Neuronal stem cell (in vitro differentiated cells): ENCODE measurements around the gene TPX2.

ENCODE experiments used
- DNase-seq: peaks from one replicate; pipeline ENCODE4 v3.0.0-alpha.2; 2013; ENCODE audit warnings: low spot score
- H2AFZ ChIP-seq: one replicate; pipeline ENCODE4 v1.6.1; 2013; ENCODE audit warnings: mild to moderate bottlenecking, low read length, inconsistent platforms
- H2AK5ac ChIP-seq: 2 replicates; pipeline ENCODE4 v1.6.1; 2013; ENCODE audit warnings: low read depth, mild to moderate bottlenecking, inconsistent platforms, low read length, moderate library complexity, mixed read lengths
- H2BK120ac ChIP-seq: 2 replicates; pipeline ENCODE4 v1.6.1; 2013; ENCODE audit warnings: low read depth, mild to moderate bottlenecking, inconsistent platforms, low read length, moderate library complexity, mixed read lengths
- H2BK12ac ChIP-seq: one replicate; pipeline ENCODE4 v1.6.1; 2013; ENCODE audit warnings: low read length, inconsistent platforms
- H2BK15ac ChIP-seq: 2 replicates; pipeline ENCODE4 v1.6.1; 2013; ENCODE audit warnings: mild to moderate bottlenecking, low read length, inconsistent platforms, mixed read lengths
- H2BK5ac ChIP-seq: one replicate; pipeline ENCODE4 v1.6.1; 2013; ENCODE audit warnings: inconsistent platforms, mild to moderate bottlenecking, low read length, moderate library complexity
- H3K14ac ChIP-seq: one replicate; pipeline ENCODE4 v1.6.1; 2013; ENCODE audit warnings: low read length, inconsistent platforms
- H3K18ac ChIP-seq: 2 replicates; pipeline ENCODE4 v1.6.1; 2013; ENCODE audit warnings: low read length, inconsistent platforms
- H3K23ac ChIP-seq: 2 replicates; pipeline ENCODE4 v1.6.1; 2013; ENCODE audit warnings: low read depth, mild to moderate bottlenecking, mixed read lengths, low read length, inconsistent platforms; ENCODE audit not compliant: poor library complexity
- H3K27ac ChIP-seq: replicated peaks from 3 replicates; pipeline ENCODE4 v1.5.1; 2013; ENCODE audit warnings: low read length, inconsistent platforms
- H3K27me3 ChIP-seq, 3 experiments: 2 replicates each; pipeline ENCODE4 v1.6.1; 2013; ENCODE audit warnings: low read length in 3 of 3, mild to moderate bottlenecking in 2 of 3, inconsistent platforms in 1 of 3, low read depth in 1 of 3, mixed read lengths in 1 of 3, moderate library complexity in 1 of 3; ENCODE audit not compliant: control insufficient read depth in 3 of 3, insufficient read depth in 3 of 3
- H3K36me3 ChIP-seq, 2 donors: replicated peaks in 1 of 2; 2 replicates each; pipeline ENCODE4 v1.6.1; 2013; ENCODE audit warnings: low read length in 2 of 2; ENCODE audit not compliant: control insufficient read depth in 2 of 2, insufficient read depth in 2 of 2
- H3K4ac ChIP-seq: 2 replicates; pipeline ENCODE4 v1.6.1; 2013; ENCODE audit warnings: inconsistent platforms, mild to moderate bottlenecking, low read length, moderate library complexity
- H3K4me1 ChIP-seq, 2 donors: 1 replicate in 1 of 2; 2 replicates in 1 of 2; pipeline ENCODE4 v1.6.1; 2013; ENCODE audit warnings: low read length in 2 of 2, low read depth in 1 of 2; ENCODE audit not compliant: control insufficient read depth in 2 of 2, insufficient read depth in 1 of 2
- H3K4me2 ChIP-seq: one replicate; pipeline ENCODE4 v1.6.1; 2013; ENCODE audit warnings: mild to moderate bottlenecking, low read length, inconsistent platforms; ENCODE audit not compliant: insufficient read depth, poor library complexity, severe bottlenecking
- H3K4me3 ChIP-seq, 2 donors: 2 replicates each; pipeline ENCODE4 v1.5.1; 2013; ENCODE audit warnings: low read length in 2 of 2, mild to moderate bottlenecking in 2 of 2, inconsistent platforms in 1 of 2, moderate library complexity in 1 of 2
- H3K79me1 ChIP-seq: one replicate; pipeline ENCODE4 v1.6.1; 2013; ENCODE audit warnings: low read depth, mild to moderate bottlenecking, inconsistent platforms, low read length, moderate library complexity
- H3K9ac ChIP-seq: one replicate; pipeline ENCODE4 v1.6.1; 2013; ENCODE audit warnings: mild to moderate bottlenecking, low read depth, low read length, inconsistent platforms; ENCODE audit not compliant: poor library complexity
- H3K9me3 ChIP-seq, 2 donors: replicated peaks in 1 of 2; 2 replicates each; pipeline versions ENCODE3 to v1.6.1; 2013; ENCODE audit warnings: low read length in 2 of 2, mild to moderate bottlenecking in 2 of 2, inconsistent platforms in 1 of 2, low read depth in 1 of 2, mixed read lengths in 1 of 2, moderate library complexity in 1 of 2; ENCODE audit not compliant: control insufficient read depth in 2 of 2, insufficient read depth in 1 of 2
- H4K8ac ChIP-seq: one replicate; pipeline ENCODE4 v1.6.1; 2013; ENCODE audit warnings: low read depth, mild to moderate bottlenecking, inconsistent platforms, low read length, moderate library complexity
- H4K91ac ChIP-seq: one replicate; pipeline ENCODE4 v1.6.1; 2013; ENCODE audit warnings: low read length, low read depth, mild to moderate bottlenecking, inconsistent platforms; ENCODE audit not compliant: poor library complexity
- WGBS, 2 donors: extraction: QIAGEN DNeasy Blood & Tissue Kit; methylation state at CpG; one replicate each; pipeline ENCODE4 v1.1.7; 2013; ENCODE audit warnings: missing lambda C conversion rate in 2 of 2, mixed read lengths in 1 of 2; ENCODE audit not compliant: insufficient read length in 2 of 2, insufficient replicate concordance in 1 of 2; ENCODE audit errors: extremely low coverage in 2 of 2; 5-methylcytosine and 5-hydroxymethylcytosine counted together

Gene TPX2

DNA sequence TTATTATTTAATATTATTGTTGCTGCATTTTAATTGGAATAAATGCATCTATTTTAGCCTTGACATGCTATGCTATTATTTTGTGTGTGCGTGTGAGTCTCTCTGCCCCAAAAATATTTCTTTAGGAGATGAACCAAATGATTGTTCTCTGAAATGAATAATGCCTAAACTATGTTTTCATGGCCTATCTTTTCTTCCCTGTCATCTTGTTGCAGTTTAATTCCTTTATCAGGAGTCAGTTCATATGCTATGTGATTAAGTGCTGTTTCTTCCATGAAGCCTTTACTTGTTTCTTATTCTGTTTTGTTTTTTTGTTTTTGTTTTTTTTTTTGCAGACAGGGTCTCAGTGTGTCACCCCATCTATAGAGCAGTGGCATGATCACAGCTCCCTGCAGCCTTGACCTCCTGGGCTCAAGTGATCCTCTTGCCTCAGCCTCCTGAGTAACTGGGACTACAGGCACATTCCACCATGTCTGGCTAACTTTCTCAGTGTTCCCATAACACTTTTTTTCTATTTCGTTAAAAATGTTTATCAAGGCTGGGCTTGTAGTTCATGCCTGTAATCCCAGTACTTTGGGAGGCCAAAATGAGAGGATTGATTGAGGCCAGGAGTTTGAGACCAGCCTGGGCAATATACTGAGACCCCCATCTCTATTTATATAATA lies 25.7 kb downstream of the TPX2 start:
- Histone ChIP-seq H3K14ac (no peak overlapping the region), H3K4me1 (no peaks in the 10 kb centered on the region), H3K4me2 (no peak overlapping the region), H3K36me3 (peaks cover 21 to 95% of the 10 kb centered on the region in 2 donors), H2BK5ac (no peak overlapping the region), H2BK120ac (no peak overlapping the region), H3K9me3 (no peaks in the 10 kb centered on the region), H2AK5ac (no peak overlapping the region), H3K9ac (no peak overlapping the region), H2BK15ac (no peak overlapping the region), H2AFZ (no peak overlapping the region), H3K23ac (no peak overlapping the region), H3K79me1 (peaks cover 2% of the 10 kb centered on the region), H3K4me3 (no peak overlapping the region), H3K4ac (no peak overlapping the region), H4K8ac (no peak overlapping the region), H4K91ac (no peak overlapping the region), H3K27ac (no peak overlapping the region), H3K27me3 (no peaks in the 10 kb centered on the region), H2BK12ac (no peak overlapping the region), H3K18ac (no peak overlapping the region)
- DNase-seq = no peak
- WGBS, 2 donors = no CpG with 5 or more reads among the region's 2 CpGs

DNA sequence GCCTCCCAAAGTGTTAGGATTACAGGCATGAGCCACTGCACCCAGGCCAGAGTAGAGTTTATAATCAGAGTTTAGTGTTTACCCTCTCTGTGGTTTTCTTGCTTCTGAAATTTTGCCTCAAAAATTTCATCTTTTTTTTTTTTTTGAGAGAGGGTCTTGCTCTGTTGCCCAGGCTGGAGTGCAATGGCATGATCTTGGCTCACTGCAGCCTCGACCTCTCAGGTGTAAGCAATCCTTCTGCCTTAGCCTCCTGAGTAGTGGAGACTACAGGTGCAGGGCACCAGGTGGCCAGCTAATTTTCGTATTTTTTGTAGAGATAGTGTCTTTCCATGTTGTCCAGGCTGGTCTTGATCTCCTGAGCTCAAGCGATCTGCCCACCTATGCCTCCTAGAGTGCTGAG lies 28.7 kb downstream of the TPX2 start:
- Histone ChIP-seq H3K4me2 (no peak overlapping the region), H3K4me1 (no peaks in the 10 kb centered on the region), H3K9ac (no peak overlapping the region), H2BK15ac (no peak overlapping the region), H4K8ac (no peak overlapping the region), H3K4me3 (no peak overlapping the region), H2BK5ac (no peak overlapping the region), H3K27ac (no peak overlapping the region), H3K14ac (no peak overlapping the region), H3K9me3 (no peaks in the 10 kb centered on the region), H2AK5ac (no peak overlapping the region), H3K36me3 (peaks cover 23 to 95% of the 10 kb centered on the region in 2 donors), H4K91ac (no peak overlapping the region), H2BK120ac (no peak overlapping the region), H3K27me3 (no peaks in the 10 kb centered on the region), H3K79me1 (peaks cover 2% of the 10 kb centered on the region), H3K4ac (no peak overlapping the region), H3K18ac (no peak overlapping the region), H2BK12ac (no peak overlapping the region), H2AFZ (no peak overlapping the region), H3K23ac (no peak overlapping the region)
- no peak for DNase-seq
- WGBS, 2 donors = no CpG with 5 or more reads among the region's 3 CpGs

DNA sequence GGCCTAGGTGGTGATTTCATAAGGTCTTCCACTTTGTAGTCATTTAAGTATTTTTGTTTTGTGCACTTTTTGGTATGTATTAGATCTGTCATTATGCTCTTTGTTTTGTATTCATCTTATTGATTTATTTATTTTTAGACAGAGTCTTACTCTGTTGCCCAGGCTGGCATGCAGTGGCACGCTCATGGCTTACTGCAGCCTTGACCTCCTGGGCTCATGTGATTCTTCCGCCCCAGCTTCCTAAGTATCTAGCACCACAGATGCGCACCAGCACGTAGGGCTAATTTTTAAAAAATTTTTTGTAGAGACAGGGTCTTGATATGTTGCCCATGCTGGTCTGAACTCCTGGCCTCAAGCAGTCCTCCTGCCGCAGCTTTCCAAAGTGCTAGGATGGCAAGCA lies 30.6 kb downstream of the TPX2 start:
- Histone ChIP-seq H2BK12ac (no peak overlapping the region), H3K4me1 (no peaks in the 10 kb centered on the region), H2AK5ac (no peak overlapping the region), H3K79me1 (peaks cover 2% of the 10 kb centered on the region), H3K36me3 (peaks cover 23 to 95% of the 10 kb centered on the region in 2 donors), H3K4me3 (no peak overlapping the region), H3K9ac (no peak overlapping the region), H3K27me3 (no peaks in the 10 kb centered on the region), H4K8ac (no peak overlapping the region), H2BK15ac (no peak overlapping the region), H3K23ac (no peak overlapping the region), H2AFZ (no peak overlapping the region), H2BK120ac (no peak overlapping the region), H4K91ac (no peak overlapping the region), H3K4ac (no peak overlapping the region), H3K18ac (no peak overlapping the region), H3K27ac (no peak overlapping the region), H3K4me2 (no peak overlapping the region), H3K14ac (no peak overlapping the region), H2BK5ac (no peak overlapping the region), H3K9me3 (no peaks in the 10 kb centered on the region)
- no peak for DNase-seq
- no CpG with 5 or more reads among the region's 5 CpGs for WGBS, 2 donors

DNA sequence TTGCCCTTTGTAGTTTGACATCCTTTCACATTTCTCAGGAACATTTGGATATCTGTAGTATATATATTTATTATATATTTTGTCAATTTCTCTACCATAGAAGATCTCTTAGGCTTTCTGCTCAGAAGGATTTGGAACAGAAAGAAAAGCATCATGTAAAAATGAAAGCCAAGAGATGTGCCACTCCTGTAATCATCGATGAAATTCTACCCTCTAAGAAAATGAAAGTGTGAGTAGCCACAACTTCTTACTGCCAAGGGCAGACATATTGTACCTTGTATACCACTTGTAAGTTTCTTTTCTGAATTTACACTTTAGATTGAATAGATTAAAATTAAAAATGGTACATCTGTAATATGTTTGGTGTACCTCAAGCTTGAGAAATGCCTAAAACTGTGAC lies 31.2 kb downstream of the TPX2 start:
- peaks cover 2% of the 10 kb centered on the region for H3K79me1 ChIP-seq
- H3K18ac ChIP-seq = no peak overlapping the region
- no peaks in the 10 kb centered on the region for H3K27me3 ChIP-seq
- no peak overlapping the region for H3K4me2 ChIP-seq
- H3K9ac ChIP-seq = no peak overlapping the region
- H3K4ac ChIP-seq = no peak overlapping the region
- no peak for DNase-seq
- no peak overlapping the region for H2BK15ac ChIP-seq
- WGBS, 2 donors = no CpG with 5 or more reads among the region's 1 CpG
- H2AK5ac ChIP-seq = no peak overlapping the region
- H3K4me3 ChIP-seq = no peak overlapping the region
- H3K9me3 ChIP-seq = no peaks in the 10 kb centered on the region
- H4K91ac ChIP-seq = no peak overlapping the region
- H3K23ac ChIP-seq = no peak overlapping the region
- H2BK12ac ChIP-seq = no peak overlapping the region
- no peaks in the 10 kb centered on the region for H3K4me1 ChIP-seq
- no peak overlapping the region for H2AFZ ChIP-seq
- H3K36me3 ChIP-seq = peaks cover 24 to 92% of the 10 kb centered on the region in 2 donors
- H2BK5ac ChIP-seq = no peak overlapping the region
- H2BK120ac ChIP-seq = no peak overlapping the region
- no peak overlapping the region for H3K14ac ChIP-seq
- no peak overlapping the region for H3K27ac ChIP-seq
- H4K8ac ChIP-seq = no peak overlapping the region
